ENCODE data around the gene RHOB. TPM values are rescaled to one million over a fixed set of nuclear protein-coding genes. Genes with fewer than 3 reads are reported as not detected.

RHOB gene
- total RNA-seq, 1 donor from 2014 or later = 3.5 TPM

DNA sequence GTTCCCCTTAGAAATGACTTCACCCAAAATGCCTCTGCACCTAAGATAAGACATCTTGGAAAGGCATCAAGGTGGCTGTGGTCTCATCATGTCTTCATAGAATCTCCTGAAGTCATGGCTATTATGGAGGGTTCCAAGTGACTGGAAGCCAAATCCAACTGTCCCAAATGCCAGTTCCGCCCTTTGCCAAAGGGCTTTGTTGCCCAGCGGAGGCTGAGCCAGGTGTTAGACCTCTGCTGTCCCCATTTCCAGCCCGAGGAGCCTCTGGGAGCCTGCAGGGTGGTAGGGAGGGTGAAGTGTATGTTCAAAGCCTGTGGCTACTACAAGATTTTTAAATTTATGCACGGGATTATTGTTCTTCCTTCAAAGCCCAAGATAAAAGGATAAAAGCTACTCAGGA is 25.7 kb downstream of the RHOB start:
- intact Hi-C loops (cut with micrococcal nuclease) = no loop called here

DNA sequence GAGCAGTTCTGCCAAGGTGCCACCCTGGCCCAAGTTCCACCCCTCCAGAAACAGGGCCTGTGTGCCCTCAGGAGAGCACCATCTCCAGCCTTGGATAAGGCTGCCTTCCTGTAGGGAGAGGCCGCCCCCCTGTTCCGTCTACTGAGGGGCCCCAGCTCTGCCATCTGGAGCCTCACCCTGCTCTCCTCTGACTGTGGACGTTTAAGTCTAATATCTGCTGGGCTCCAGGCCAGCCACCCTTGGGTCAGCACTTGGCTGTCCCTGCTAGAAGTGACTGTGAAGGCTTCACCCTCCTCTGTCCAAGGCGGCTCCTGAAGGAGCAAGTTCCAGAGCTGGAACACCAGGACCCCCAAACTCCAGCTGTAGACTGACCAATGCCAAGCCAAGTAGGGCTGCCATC is 26.3 kb downstream of the RHOB start:
- intact Hi-C loops (cut with micrococcal nuclease) = no loop called here

GRCh38 chr2:20474757-20475566 is 28.1 kb downstream of the RHOB start:
- intact Hi-C loops (cut with micrococcal nuclease) = no loop called here

DNA sequence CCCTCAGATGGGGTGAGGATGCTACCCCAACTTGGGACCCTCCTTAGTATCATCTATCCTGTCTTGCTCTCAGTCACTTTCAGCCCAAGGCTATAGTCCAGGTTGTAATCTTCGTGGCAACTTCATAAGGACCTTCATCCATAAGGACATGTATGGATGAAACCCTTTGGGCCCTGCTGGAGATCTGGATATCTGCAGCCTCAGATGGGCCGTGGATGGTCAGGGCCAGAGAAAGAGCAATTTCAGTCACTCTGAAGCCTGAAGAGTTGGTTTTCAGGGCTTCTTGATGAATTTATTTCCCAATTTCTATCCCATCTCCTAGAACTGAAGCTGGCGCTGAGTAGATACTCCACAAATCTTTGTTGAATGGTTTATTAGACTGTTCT is 28.7 kb downstream of the RHOB start:
- intact Hi-C loops (cut with micrococcal nuclease) = no loop called here

- intact Hi-C loops (cut with micrococcal nuclease) = no loop called here
Observed at GRCh38 chr2:20476481-20476880, 29.6 kb downstream of the RHOB start.

GRCh38 chr2:20476950-20477349 is 30.1 kb downstream of the RHOB start:
- intact Hi-C loops (cut with micrococcal nuclease) = no loop called here

GRCh38 chr2:20478961-20479360 is 32.1 kb downstream of the RHOB start:
- intact Hi-C loops (cut with micrococcal nuclease) = no loop called here

- intact Hi-C loops (cut with micrococcal nuclease) = no loop called here
Observed at GRCh38 chr2:20479835-20480234, 33.0 kb downstream of the RHOB start.

DNA sequence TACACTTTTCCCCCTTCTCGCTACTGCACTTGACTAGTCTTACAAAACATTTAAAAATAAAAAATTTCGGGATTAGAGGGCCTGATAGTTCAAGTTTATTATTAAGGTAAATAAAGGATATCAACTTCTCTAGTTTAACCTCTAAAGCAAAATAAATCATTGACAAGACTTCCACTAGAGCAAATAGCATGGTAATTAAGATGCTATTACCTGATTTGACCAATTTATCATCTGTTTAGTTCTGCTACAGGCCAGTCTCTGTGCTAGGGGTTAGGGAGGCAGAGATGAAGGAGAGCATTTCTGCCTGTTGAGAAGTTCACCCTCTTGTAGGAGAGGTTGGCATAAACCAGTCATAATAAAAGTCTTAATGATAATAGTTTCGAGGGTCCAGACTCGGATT is 34.0 kb downstream of the RHOB start:
- intact Hi-C loops (cut with micrococcal nuclease) = no loop called here

- intact Hi-C loops (cut with micrococcal nuclease) = no loop called here
Observed at GRCh38 chr2:20481798-20482405, 35.0 kb downstream of the RHOB start.

DNA sequence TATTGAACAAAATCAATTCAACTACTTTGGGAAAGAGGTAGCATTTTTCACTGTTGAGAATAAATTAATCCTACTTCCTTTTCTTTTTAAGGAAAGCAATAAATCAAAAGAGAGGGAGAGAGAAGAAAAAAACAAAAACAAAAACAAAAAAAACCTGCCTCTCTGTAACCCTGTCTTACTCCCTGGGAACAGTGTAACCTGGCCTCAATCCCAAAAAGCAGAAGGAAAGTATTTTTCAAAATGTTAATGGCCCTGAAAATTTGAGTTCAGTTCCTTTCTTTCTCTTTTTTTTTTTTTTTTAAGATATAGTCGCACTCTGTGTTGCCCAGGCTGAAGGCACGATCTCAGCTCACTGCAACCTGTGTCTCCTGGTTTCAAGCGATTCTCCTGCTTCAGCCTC is 35.9 kb downstream of the RHOB start:
- intact Hi-C loops (cut with micrococcal nuclease) = no loop called here

DNA sequence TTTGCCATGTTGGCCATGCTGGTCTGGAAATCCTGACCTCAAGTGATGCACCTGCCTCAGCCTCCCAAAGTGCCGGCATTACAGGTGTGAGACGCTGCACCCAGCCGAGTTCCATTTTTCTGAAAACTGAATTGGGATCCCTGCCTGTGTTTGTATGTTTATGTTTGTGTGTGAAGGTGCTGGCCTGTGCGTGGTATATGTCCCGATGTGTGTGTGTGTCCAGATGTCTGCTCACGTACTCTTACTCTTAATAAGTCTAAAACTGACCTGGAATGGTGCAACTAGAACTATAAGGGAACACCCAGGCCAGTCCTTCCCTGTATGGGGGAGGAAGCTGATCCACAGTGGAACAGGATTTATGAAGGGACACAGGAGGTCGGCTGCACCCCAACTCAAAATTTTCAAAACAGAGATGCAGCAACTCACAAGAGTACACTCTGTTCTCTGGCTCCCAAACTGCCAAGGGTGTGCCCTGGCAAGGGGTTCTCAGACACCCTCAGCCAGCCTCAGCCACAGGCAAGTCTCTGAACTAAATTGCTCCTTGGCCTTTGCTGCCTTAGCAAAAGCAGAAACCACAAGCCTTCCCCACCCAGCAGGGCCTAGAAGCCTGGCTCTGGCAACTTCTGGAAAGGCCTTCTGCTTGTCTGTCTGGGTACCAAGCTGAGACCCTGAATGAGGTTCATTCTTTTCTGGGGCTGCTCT is 36.5 kb downstream of the RHOB start:
- intact Hi-C loops (cut with micrococcal nuclease) = no loop called here

DNA sequence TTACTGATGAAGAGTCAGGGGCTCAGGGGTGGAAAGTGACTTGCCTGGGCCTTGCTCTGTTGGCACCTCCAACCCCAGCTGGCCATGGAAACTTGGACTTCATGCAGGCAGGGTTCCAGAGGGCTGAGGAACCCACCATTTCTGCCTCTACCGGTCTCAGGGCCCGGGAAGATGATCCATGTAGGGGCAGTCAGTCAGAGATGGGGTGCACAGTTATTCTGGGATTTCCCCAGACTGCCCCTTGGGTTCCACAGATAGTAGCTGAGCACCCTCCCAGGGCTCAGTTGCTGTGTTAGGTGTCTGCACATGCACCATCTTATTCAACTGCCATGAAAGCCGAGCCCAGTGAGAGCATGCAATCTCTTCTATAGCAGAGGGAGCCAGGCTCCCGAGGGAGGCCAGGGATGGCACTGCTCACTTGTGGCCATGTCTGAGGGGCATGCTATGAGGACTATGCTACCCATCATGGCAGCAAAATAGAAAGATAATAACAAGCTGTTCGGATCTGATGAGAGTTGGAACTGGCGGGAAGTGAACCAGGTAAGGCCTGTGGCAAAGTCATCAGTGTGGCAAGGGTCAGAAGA is 37.3 kb downstream of the RHOB start:
- intact Hi-C loops (cut with micrococcal nuclease) = no loop called here

- intact Hi-C loops (cut with micrococcal nuclease) = no loop called here
Observed at GRCh38 chr2:20484810-20485611, 38.1 kb downstream of the RHOB start.

GRCh38 chr2:20485612-20486388 is 38.9 kb downstream of the RHOB start:
- intact Hi-C loops (cut with micrococcal nuclease) = no loop called here

GRCh38 chr2:20486571-20486970 is 39.7 kb downstream of the RHOB start:
- intact Hi-C loops (cut with micrococcal nuclease) = no loop called here

DNA sequence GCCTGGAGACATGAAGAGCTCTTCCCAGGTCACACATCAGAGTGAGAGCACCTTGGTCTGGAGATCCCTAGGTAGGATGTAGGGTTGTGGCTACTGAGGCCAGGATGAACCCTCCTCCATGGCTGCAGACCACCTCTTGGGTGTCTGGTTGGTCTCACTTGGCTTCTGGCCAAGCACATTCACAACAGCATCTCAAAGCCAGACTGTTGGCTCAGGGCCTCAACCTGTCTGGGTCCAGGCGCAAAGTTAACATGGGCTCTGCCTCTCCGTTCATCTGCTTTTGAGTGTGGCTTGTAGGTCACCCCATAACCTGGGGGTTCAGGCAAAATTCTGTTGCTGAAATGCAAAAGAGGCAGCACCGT is 40.1 kb downstream of the RHOB start:
- intact Hi-C loops (cut with micrococcal nuclease) = no loop called here

- intact Hi-C loops (cut with micrococcal nuclease) = no loop called here
Observed at GRCh38 chr2:20487392-20488174, 40.7 kb downstream of the RHOB start.

- intact Hi-C loops (cut with micrococcal nuclease) = no loop called here
Observed at GRCh38 chr2:20488201-20488641, 41.3 kb downstream of the RHOB start.

DNA sequence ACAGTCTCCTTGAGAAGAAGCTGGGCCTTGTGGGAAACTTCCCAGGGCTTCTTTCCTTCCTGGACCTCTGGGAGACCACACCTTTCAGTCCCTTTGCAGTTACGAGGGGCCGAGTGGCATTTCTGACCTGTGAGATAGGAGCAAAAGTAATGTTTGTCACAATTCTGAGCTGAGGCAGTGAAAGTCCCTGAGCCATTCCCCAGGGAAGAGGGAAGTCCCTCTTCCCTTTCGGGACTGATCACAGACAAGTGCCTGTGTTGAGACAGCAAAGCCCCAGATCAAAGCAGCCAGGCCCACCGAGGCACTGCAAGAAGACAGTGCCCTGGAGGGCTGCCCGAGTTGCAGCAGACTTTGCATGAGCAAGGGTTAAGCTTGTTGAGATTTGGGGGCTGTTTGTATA is 41.9 kb downstream of the RHOB start:
- intact Hi-C loops (cut with micrococcal nuclease) = no loop called here

Data from T-helper 1 cell treated with Interleukin-12 subunit alpha and Interleukin-12 subunit beta and Interleukin-4 antibody, amounts not matched to agents 30 ng/mL and 1 ng/mL, for 36 hours (primary cell).